ENCODE data around the gene ATP10A.

DNA sequence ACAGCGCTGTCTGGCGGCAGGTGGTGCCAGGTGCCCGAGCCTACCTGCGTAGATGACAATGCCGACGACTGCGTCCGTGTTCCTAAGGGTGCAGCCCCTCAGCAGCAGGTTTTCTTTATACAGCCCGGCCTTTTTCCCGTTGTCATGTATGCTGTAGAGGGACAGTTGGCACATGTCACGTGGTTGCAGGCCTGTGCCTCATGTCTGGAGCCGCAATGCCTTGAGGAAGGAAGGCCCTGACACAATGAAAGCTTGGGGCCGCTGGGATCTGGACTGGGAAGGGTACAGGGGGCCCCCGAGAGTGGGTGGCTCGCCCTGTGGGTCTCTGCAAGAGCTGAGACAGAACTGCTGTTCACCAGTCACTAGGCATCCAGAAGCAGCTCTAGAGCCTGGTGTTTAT is 136.0 kb downstream of the ATP10A start:
- TF ChIP-seq CHD1 (IDR thresholded peaks at IDR 0.05; ENCODE audit: low read depth, low read length), result no peak
- TF ChIP-seq POLR2AphosphoS5 (IDR thresholded peaks at IDR 0.05; ENCODE audit: low read depth, low read length), result no peak
- TF ChIP-seq, protein P1, sequence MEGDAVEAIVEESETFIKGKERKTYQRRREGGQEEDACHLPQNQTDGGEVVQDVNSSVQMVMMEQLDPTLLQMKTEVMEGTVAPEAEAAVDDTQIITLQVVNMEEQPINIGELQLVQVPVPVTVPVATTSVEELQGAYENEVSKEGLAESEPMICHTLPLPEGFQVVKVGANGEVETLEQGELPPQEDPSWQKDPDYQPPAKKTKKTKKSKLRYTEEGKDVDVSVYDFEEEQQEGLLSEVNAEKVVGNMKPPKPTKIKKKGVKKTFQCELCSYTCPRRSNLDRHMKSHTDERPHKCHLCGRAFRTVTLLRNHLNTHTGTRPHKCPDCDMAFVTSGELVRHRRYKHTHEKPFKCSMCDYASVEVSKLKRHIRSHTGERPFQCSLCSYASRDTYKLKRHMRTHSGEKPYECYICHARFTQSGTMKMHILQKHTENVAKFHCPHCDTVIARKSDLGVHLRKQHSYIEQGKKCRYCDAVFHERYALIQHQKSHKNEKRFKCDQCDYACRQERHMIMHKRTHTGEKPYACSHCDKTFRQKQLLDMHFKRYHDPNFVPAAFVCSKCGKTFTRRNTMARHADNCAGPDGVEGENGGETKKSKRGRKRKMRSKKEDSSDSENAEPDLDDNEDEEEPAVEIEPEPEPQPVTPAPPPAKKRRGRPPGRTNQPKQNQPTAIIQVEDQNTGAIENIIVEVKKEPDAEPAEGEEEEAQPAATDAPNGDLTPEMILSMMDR (IDR thresholded peaks at IDR 0.05; ENCODE audit: control extremely low read depth in 1 of 3, insufficient read depth in 1 of 3, low read depth in 1 of 3, low read length in 3 of 3), result no peak
- no peak for TF ChIP-seq KDM5A (IDR thresholded peaks at IDR 0.05; ENCODE audit: low read length)
- TF ChIP-seq SP1 (IDR thresholded peaks at IDR 0.05; ENCODE audit: low read depth, low read length), result no peak
- TF ChIP-seq EZH2 (IDR thresholded peaks at IDR 0.05; ENCODE audit: low read depth, low read length, severe bottlenecking), result no peak
- no peak for TF ChIP-seq ZNF274 (IDR thresholded peaks at IDR 0.05; ENCODE audit: borderline replicate concordance, extremely low read depth, low read length)
- no peak for TF ChIP-seq RAD21 (IDR thresholded peaks at IDR 0.05 in 1 of 2, conservative IDR thresholded peaks at IDR 0.05 in 1 of 2; ENCODE audit: low read depth in 2 of 2, low read length in 2 of 2)
- TF ChIP-seq CREB1 (IDR thresholded peaks at IDR 0.05), result no peak

Data from H1 (cell line).